Measurements from ENCODE around the gene JPH3. TPM values are rescaled to one million over a fixed set of nuclear protein-coding genes. Genes with fewer than 3 reads are reported as not detected.

The JPH3 gene
- total and polyA plus RNA-seq, 4 experiments from 2014 or later, result 0.09 TPM; not detected in 3

- no peaks in the 10 kb centered on the region for H3K36me3 Mint-ChIP-seq
- H3K4me3 Mint-ChIP-seq, result no peak overlapping the region
- no peak overlapping the region for H3K27ac ChIP-seq (ENCODE audit: low read depth, low read length)
- no peaks in the 10 kb centered on the region for H3K27me3 ChIP-seq (ENCODE audit: insufficient read depth, low read length)
- ChIA-PET CTCF (ENCODE audit: partially characterized antibody) (interaction anchor here (3.3 kb wide), 1 partner anchor 10 kb away, joined by 17 read pairs; no protein-coding TSS in a partner anchor), POLR2A (ENCODE audit: partially characterized antibody) (no interaction called here)
- H3K36me3 ChIP-seq (ENCODE audit: insufficient read depth, low read length), result no peaks in the 10 kb centered on the region
- no peak overlapping the region for H3K27ac Mint-ChIP-seq
- H3K4me3 ChIP-seq (ENCODE audit: low read length in 2 of 2), result no peak overlapping the region
- no peaks in the 10 kb centered on the region for H3K4me1 Mint-ChIP-seq
- no peaks in the 10 kb centered on the region for H3K4me1 ChIP-seq (ENCODE audit: insufficient read depth, low read length)
- DNase-seq, result no peak
- no peaks in the 10 kb centered on the region for H3K9me3 ChIP-seq (ENCODE audit: control insufficient read depth in 1 of 2, low read length in 2 of 2)
- H3K27me3 Mint-ChIP-seq, result peaks cover 3 to 8% of the 10 kb centered on the region in 2 donors
- H3K9me3 Mint-ChIP-seq, result no peaks in the 10 kb centered on the region
- intact Hi-C loops (cut with micrococcal nuclease), result no loop called here
Observed at GRCh38 chr16:87645802-87646201, 43.5 kb downstream of the JPH3 start.

DNA sequence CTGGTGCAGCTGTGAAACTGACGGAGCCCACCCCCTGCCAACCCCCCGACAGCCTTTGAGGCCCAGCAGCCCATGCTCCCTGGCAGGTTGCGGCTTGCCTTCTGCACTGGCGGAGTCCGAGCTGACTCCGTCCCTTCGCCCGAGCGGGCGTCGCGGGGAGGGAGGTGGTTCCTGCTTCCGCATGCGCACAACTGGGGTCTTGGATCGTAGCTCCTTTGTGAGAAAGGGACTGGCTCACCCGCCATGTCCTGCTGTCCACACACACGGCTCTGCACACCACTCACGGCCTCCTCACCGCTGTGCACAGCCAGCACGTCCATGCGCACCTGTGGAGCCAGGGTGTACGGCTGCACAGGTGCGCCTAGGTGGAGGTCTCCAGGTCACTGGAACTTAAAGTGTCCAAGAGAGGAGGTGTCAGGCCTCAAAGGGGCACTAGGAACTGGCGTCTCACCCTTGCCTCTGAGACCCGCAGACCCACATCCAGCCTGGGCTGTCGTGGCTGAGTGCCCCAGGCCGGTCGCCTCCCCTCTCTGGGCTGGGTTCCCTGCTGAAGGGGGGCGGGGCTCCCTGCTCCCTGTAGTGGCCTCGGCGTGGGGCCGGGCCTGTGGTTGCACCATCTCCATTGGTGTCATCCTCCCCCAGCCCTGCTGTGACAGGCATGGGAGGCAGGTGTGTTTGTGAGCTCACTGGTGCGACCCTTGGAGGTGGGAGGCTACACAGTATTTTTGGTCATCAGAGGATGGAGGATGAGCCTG, 45.3 kb downstream of the JPH3 start:
- H3K27me3 ChIP-seq (ENCODE audit: insufficient read depth, low read length), result no peaks in the 10 kb centered on the region
- H3K27ac Mint-ChIP-seq, result no peak overlapping the region
- CTCF ChIA-PET (ENCODE audit: partially characterized antibody), result interaction anchor here (2.1 to 3.3 kb wide), 2 partner anchors 11 to 12 kb away, joined by 6 to 17 read pairs; no protein-coding TSS in a partner anchor

DNA sequence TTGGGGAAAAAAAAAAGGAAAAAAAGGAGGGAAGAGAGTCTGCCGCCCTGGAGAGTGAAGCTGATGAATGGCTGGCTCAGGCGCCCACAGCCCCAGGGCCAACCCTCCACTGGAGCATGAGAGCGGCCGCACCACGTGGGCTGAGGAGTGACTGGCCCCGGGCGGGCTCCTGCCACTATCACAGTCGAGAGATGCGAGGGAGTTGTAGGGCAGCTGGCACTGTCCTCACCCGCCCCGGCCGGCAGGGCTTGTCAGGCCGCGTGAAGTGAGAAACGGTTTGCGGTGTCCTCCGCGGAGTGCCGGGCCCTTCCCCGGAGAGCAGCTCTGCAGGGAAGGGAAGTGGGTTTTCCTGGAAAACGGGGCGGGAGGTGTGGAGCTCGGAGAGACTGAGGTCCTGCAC, 45.9 kb downstream of the JPH3 start:
- peaks cover 3 to 8% of the 10 kb centered on the region in 2 donors for H3K27me3 Mint-ChIP-seq
- H3K9me3 ChIP-seq (ENCODE audit: control insufficient read depth in 1 of 2, low read length in 2 of 2), result no peaks in the 10 kb centered on the region
- H3K27me3 ChIP-seq (ENCODE audit: insufficient read depth, low read length), result no peaks in the 10 kb centered on the region
- DNase-seq, result no peak
- H3K36me3 Mint-ChIP-seq, result no peaks in the 10 kb centered on the region
- H3K4me1 ChIP-seq (ENCODE audit: insufficient read depth, low read length), result no peaks in the 10 kb centered on the region
- CTCF ChIA-PET (ENCODE audit: partially characterized antibody), result interaction anchor here (2.1 kb wide), 1 partner anchor 12 kb away, joined by 6 read pairs; no protein-coding TSS in a partner anchor
- no peak overlapping the region for H3K4me3 ChIP-seq (ENCODE audit: low read length in 2 of 2)
- intact Hi-C loops (cut with micrococcal nuclease), result no loop called here
- H3K27ac ChIP-seq (ENCODE audit: low read depth, low read length), result no peak overlapping the region
- no peak overlapping the region for H3K27ac Mint-ChIP-seq
- H3K36me3 ChIP-seq (ENCODE audit: insufficient read depth, low read length), result no peaks in the 10 kb centered on the region
- POLR2A ChIA-PET (ENCODE audit: partially characterized antibody), result no interaction called here
- H3K4me1 Mint-ChIP-seq, result no peaks in the 10 kb centered on the region
- no peaks in the 10 kb centered on the region for H3K9me3 Mint-ChIP-seq
- H3K4me3 Mint-ChIP-seq, result no peak overlapping the region

More for the DNA sequence above, 45.3 kb downstream of the JPH3 start:
- peaks cover 3 to 8% of the 10 kb centered on the region in 2 donors for H3K27me3 Mint-ChIP-seq
- Histone ChIP-seq H3K9me3 (ENCODE audit: control insufficient read depth in 1 of 2, low read length in 2 of 2) (no peaks in the 10 kb centered on the region), H3K4me1 (ENCODE audit: insufficient read depth, low read length) (no peaks in the 10 kb centered on the region), H3K36me3 (ENCODE audit: insufficient read depth, low read length) (no peaks in the 10 kb centered on the region), H3K4me3 (ENCODE audit: low read length in 2 of 2) (no peak overlapping the region), H3K27ac (ENCODE audit: low read depth, low read length) (no peak overlapping the region)
- H3K4me1 Mint-ChIP-seq, result no peaks in the 10 kb centered on the region
- no peaks in the 10 kb centered on the region for H3K36me3 Mint-ChIP-seq
- intact Hi-C loops (cut with micrococcal nuclease), result no loop called here
- no peak overlapping the region for H3K4me3 Mint-ChIP-seq
- POLR2A ChIA-PET (ENCODE audit: partially characterized antibody), result no interaction called here
- DNase-seq, result no peak
- H3K9me3 Mint-ChIP-seq, result no peaks in the 10 kb centered on the region

GRCh38 chr16:87648698-87649487, 46.6 kb downstream of the JPH3 start:
- DNase-seq, result no peak
- intact Hi-C loops (cut with micrococcal nuclease), result no loop called here
- Mint-ChIP-seq H3K36me3 (no peaks in the 10 kb centered on the region), H3K27ac (no peak overlapping the region), H3K4me1 (no peaks in the 10 kb centered on the region), H3K27me3 (peaks cover 3 to 8% of the 10 kb centered on the region in 2 donors), H3K9me3 (no peaks in the 10 kb centered on the region), H3K4me3 (no peak overlapping the region)
- CTCF ChIA-PET (ENCODE audit: partially characterized antibody), result interaction anchor here (2.1 kb wide), 1 partner anchor 13 kb away, joined by 6 read pairs; no protein-coding TSS in a partner anchor
- Histone ChIP-seq H3K4me1 (ENCODE audit: insufficient read depth, low read length) (no peaks in the 10 kb centered on the region), H3K9me3 (ENCODE audit: control insufficient read depth in 1 of 2, low read length in 2 of 2) (no peaks in the 10 kb centered on the region), H3K4me3 (ENCODE audit: low read length in 2 of 2) (no peak overlapping the region), H3K27me3 (ENCODE audit: insufficient read depth, low read length) (no peaks in the 10 kb centered on the region), H3K27ac (ENCODE audit: low read depth, low read length) (no peak overlapping the region), H3K36me3 (ENCODE audit: insufficient read depth, low read length) (no peaks in the 10 kb centered on the region)
- POLR2A ChIA-PET (ENCODE audit: partially characterized antibody), result no interaction called here

DNA sequence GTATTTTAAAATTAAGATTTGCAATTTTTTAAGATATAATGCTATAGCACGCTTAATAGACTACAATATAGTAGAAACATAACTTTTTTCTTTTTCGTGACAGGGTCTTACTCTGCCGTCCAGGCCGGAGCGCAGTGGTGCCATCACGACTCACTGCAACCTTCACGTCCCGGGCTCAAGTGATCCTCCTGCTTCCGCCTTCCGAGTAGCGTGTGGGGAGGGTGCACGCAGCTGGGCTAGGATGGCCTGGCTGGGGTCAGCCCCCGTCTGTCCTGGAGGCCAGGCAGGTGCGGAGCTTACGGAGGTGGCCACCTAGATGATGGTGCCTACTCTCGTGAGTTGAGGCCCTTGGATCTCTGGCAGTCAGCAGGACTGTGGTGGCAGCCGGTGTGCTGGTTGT, 50.1 kb downstream of the JPH3 start:
- CTCF ChIA-PET (ENCODE audit: partially characterized antibody), result no interaction called here
- no peaks in the 10 kb centered on the region for H3K4me1 ChIP-seq (ENCODE audit: insufficient read depth, low read length)
- H3K27ac Mint-ChIP-seq, result no peak overlapping the region
- no peak overlapping the region for H3K27ac ChIP-seq (ENCODE audit: low read depth, low read length)
- POLR2A ChIA-PET (ENCODE audit: partially characterized antibody), result no interaction called here
- no peak overlapping the region for H3K4me3 ChIP-seq (ENCODE audit: low read length in 2 of 2)
- peaks cover 0 to 2% of the 10 kb centered on the region in 2 donors for H3K36me3 Mint-ChIP-seq
- H3K9me3 ChIP-seq (ENCODE audit: control insufficient read depth in 1 of 2, low read length in 2 of 2), result no peaks in the 10 kb centered on the region
- H3K4me1 Mint-ChIP-seq, result no peaks in the 10 kb centered on the region
- H3K27me3 Mint-ChIP-seq, result peaks cover 3 to 5% of the 10 kb centered on the region in 2 donors
- H3K27me3 ChIP-seq (ENCODE audit: insufficient read depth, low read length), result no peaks in the 10 kb centered on the region
- H3K9me3 Mint-ChIP-seq, result peaks cover 0 to 4% (median 0%) of the 10 kb centered on the region in 8 donors
- intact Hi-C loops (cut with micrococcal nuclease), result no loop called here
- DNase-seq, result no peak
- H3K36me3 ChIP-seq (ENCODE audit: insufficient read depth, low read length), result no peaks in the 10 kb centered on the region
- H3K4me3 Mint-ChIP-seq, result no peak overlapping the region

GRCh38 chr16:87652799-87653198, 50.5 kb downstream of the JPH3 start:
- Histone ChIP-seq H3K4me1 (ENCODE audit: insufficient read depth, low read length) (no peaks in the 10 kb centered on the region), H3K9me3 (ENCODE audit: control insufficient read depth in 1 of 2, low read length in 2 of 2) (no peaks in the 10 kb centered on the region), H3K27me3 (ENCODE audit: insufficient read depth, low read length) (no peaks in the 10 kb centered on the region), H3K36me3 (ENCODE audit: insufficient read depth, low read length) (no peaks in the 10 kb centered on the region), H3K4me3 (ENCODE audit: low read length in 2 of 2) (no peak overlapping the region), H3K27ac (ENCODE audit: low read depth, low read length) (no peak overlapping the region)
- peaks cover 0 to 2% of the 10 kb centered on the region in 2 donors for H3K36me3 Mint-ChIP-seq
- peaks cover 3 to 5% of the 10 kb centered on the region in 2 donors for H3K27me3 Mint-ChIP-seq
- intact Hi-C loops (cut with micrococcal nuclease), result no loop called here
- ChIA-PET POLR2A (ENCODE audit: partially characterized antibody) (no interaction called here), CTCF (ENCODE audit: partially characterized antibody) (no interaction called here)
- H3K27ac Mint-ChIP-seq, result no peak overlapping the region
- peaks cover 0 to 4% (median 0%) of the 10 kb centered on the region in 8 donors for H3K9me3 Mint-ChIP-seq
- H3K4me1 Mint-ChIP-seq, result no peaks in the 10 kb centered on the region
- no peak for DNase-seq
- no peak overlapping the region for H3K4me3 Mint-ChIP-seq

DNA sequence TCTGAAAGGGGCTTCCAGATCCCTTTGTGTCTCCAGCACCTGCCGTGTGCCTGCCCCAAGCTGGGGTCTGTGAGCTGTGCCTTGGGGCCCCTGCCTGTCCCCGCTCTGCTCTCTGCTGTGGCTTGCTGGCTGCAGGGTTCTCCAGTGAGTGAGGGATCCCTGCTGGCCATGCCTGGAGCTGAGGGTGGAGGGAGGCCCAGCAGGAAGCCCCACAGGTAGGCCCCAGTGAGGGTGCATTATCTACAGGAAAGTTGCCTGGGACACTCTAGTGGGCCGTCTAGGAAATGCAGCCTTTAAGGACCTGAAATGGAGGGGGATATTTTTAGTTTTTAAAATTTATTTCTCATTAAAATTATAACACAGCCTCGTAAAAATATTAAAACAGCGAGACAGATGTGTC, 50.9 kb downstream of the JPH3 start:
- peaks cover 0 to 6% (median 0%) of the 10 kb centered on the region in 8 donors for H3K9me3 Mint-ChIP-seq
- H3K27ac Mint-ChIP-seq, result no peak overlapping the region
- Histone ChIP-seq H3K9me3 (ENCODE audit: control insufficient read depth in 1 of 2, low read length in 2 of 2) (no peaks in the 10 kb centered on the region), H3K27me3 (ENCODE audit: insufficient read depth, low read length) (no peaks in the 10 kb centered on the region), H3K36me3 (ENCODE audit: insufficient read depth, low read length) (no peaks in the 10 kb centered on the region), H3K27ac (ENCODE audit: low read depth, low read length) (no peak overlapping the region), H3K4me1 (ENCODE audit: insufficient read depth, low read length) (no peaks in the 10 kb centered on the region), H3K4me3 (ENCODE audit: low read length in 2 of 2) (no peak overlapping the region)
- POLR2A ChIA-PET (ENCODE audit: partially characterized antibody), result no interaction called here
- CTCF ChIA-PET (ENCODE audit: partially characterized antibody), result no interaction called here
- DNase-seq, result no peak
- H3K36me3 Mint-ChIP-seq, result peaks cover 0 to 2% of the 10 kb centered on the region in 2 donors
- H3K27me3 Mint-ChIP-seq, result peaks cover 0 to 2% of the 10 kb centered on the region in 2 donors
- H3K4me3 Mint-ChIP-seq, result no peak overlapping the region
- no peaks in the 10 kb centered on the region for H3K4me1 Mint-ChIP-seq
- intact Hi-C loops (cut with micrococcal nuclease), result no loop called here
